Trophoblast cell (in vitro differentiated cells and primary cell): Measurements from ENCODE around the gene TLR9.

Source experiments
- DNase-seq, 2 donors: peaks; one replicate each; pipeline ENCODE4 v3.0.0-alpha.2; 2016
- H2AFZ ChIP-seq: 2 replicates; pipeline ENCODE4 v1.6.1; 2013; ENCODE audit warnings: low read length, moderate library complexity, mild to moderate bottlenecking; ENCODE audit not compliant: insufficient read depth, poor library complexity
- H2AK5ac ChIP-seq: 2 replicates; pipeline ENCODE4 v1.6.1; 2013; ENCODE audit warnings: mild to moderate bottlenecking, low read length
- H2BK120ac ChIP-seq: 2 replicates; pipeline ENCODE4 v1.6.1; 2013; ENCODE audit warnings: low read length, mild to moderate bottlenecking, moderate library complexity; ENCODE audit not compliant: insufficient read depth, poor library complexity
- H2BK12ac ChIP-seq: 2 replicates; pipeline ENCODE4 v1.6.1; 2013; ENCODE audit warnings: mild to moderate bottlenecking, low read length, moderate library complexity
- H2BK5ac ChIP-seq: 2 replicates; pipeline ENCODE4 v1.6.1; 2013; ENCODE audit warnings: low read length, low read depth, moderate library complexity, mild to moderate bottlenecking; ENCODE audit not compliant: poor library complexity
- H3K14ac ChIP-seq: 2 replicates; pipeline ENCODE4 v1.6.1; 2013; ENCODE audit warnings: mild to moderate bottlenecking, low read length
- H3K18ac ChIP-seq: 2 replicates; pipeline ENCODE4 v1.6.1; 2013; ENCODE audit warnings: mild to moderate bottlenecking, low read length
- H3K23ac ChIP-seq: 2 replicates; pipeline ENCODE4 v1.6.1; 2013; ENCODE audit warnings: low read length
- H3K27ac ChIP-seq: 2 replicates; pipeline ENCODE4 v1.5.1; 2013; ENCODE audit warnings: low read depth, mild to moderate bottlenecking, inconsistent platforms, low read length, moderate library complexity
- H3K27me3 ChIP-seq: 2 replicates; pipeline ENCODE4 v1.6.1; 2013; ENCODE audit warnings: inconsistent platforms, mild to moderate bottlenecking, low read length, moderate library complexity; ENCODE audit not compliant: insufficient read depth
- H3K36me3 ChIP-seq, 2 experiments: 1 replicate in 1 of 2; 2 replicates in 1 of 2; pipeline ENCODE4 v1.6.1; 2013; ENCODE audit warnings: low read length in 2 of 2, mild to moderate bottlenecking in 2 of 2, moderate library complexity in 1 of 2; ENCODE audit not compliant: insufficient read depth in 2 of 2, control insufficient read depth in 1 of 2
- H3K4ac ChIP-seq: 2 replicates; pipeline ENCODE4 v1.6.1; 2013; ENCODE audit warnings: low read depth, mild to moderate bottlenecking, low read length, moderate library complexity
- H3K4me1 ChIP-seq, 2 experiments: 1 replicate in 1 of 2; 2 replicates in 1 of 2; pipeline ENCODE4 v1.6.1; 2013; ENCODE audit warnings: low read length in 2 of 2, mild to moderate bottlenecking in 2 of 2, moderate library complexity in 1 of 2; ENCODE audit not compliant: insufficient read depth in 2 of 2, control insufficient read depth in 1 of 2
- H3K4me2 ChIP-seq: 2 replicates; pipeline ENCODE4 v1.6.1; 2013; ENCODE audit warnings: inconsistent platforms, mild to moderate bottlenecking, low read length, moderate library complexity
- H3K4me3 ChIP-seq: 2 replicates; pipeline ENCODE4 v1.5.1; 2013; ENCODE audit warnings: mild to moderate bottlenecking, low read depth, low read length, inconsistent platforms
- H3K79me1 ChIP-seq: one replicate; pipeline ENCODE4 v1.6.1; 2013; ENCODE audit warnings: low read length
- H3K79me2 ChIP-seq: 2 replicates; pipeline ENCODE4 v1.6.1; 2013; ENCODE audit warnings: low read length, mild to moderate bottlenecking; ENCODE audit not compliant: control insufficient read depth, insufficient read depth, poor library complexity
- H3K9ac ChIP-seq: 2 replicates; pipeline ENCODE4 v1.6.1; 2013; ENCODE audit warnings: mild to moderate bottlenecking, low read length
- H3K9me3 ChIP-seq: 2 replicates; pipeline ENCODE4 v1.6.1; 2013; ENCODE audit warnings: low read depth, mild to moderate bottlenecking, control low read depth, inconsistent platforms, low read length; ENCODE audit not compliant: insufficient read depth
- H4K12ac ChIP-seq: 2 replicates; pipeline ENCODE4 v1.6.1; 2013; ENCODE audit warnings: low read depth, mild to moderate bottlenecking, low read length, moderate library complexity
- H4K8ac ChIP-seq: 2 replicates; pipeline ENCODE4 v1.6.1; 2013; ENCODE audit warnings: low read depth, mild to moderate bottlenecking, low read length, moderate library complexity
- H4K91ac ChIP-seq: one replicate; pipeline ENCODE4 v1.6.1; 2013; ENCODE audit warnings: low read depth, mild to moderate bottlenecking, low read length, moderate library complexity
- WGBS: extraction: QIAGEN DNeasy Blood & Tissue Kit; methylation state at CpG from one replicate; pipeline ENCODE4 v1.1.7; 2013; ENCODE audit warnings: missing lambda C conversion rate; ENCODE audit not compliant: insufficient read length, insufficient coverage; ENCODE audit errors: extremely low coverage; 5-methylcytosine and 5-hydroxymethylcytosine counted together

Gene TLR9

DNA sequence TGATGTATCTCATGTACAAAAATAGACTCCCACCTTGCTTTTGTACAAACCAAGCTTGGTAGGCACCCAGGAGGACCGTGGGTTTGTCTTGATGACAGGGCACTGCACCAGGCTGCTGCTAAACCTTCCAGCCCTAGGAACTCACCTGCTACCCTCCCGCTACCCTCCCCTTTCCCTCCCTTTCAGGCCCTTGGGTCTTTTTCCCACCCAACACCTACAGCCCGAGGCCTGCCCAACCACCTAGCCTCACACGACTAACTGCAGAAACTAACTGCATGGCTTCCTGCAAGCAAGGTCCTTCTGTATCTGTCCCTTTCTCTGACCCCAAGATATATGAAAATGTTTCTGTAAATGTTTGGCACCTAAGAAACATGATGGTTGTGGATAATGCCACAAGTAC is 31.2 kb upstream of the TLR9 start:
- Histone ChIP-seq H4K91ac (no peak overlapping the region), H3K14ac (no peak overlapping the region), H3K27me3 (no peaks in the 10 kb centered on the region), H3K9ac (no peak overlapping the region), H3K18ac (no peak overlapping the region), H4K8ac (no peak overlapping the region), H3K9me3 (no peaks in the 10 kb centered on the region), H3K79me1 (no peaks in the 10 kb centered on the region), H2BK12ac (no peak overlapping the region), H3K27ac (no peak overlapping the region), H3K4ac (no peak overlapping the region), H3K4me1 (no peaks in the 10 kb centered on the region), H2AFZ (no peak overlapping the region), H3K4me2 (no peak overlapping the region), H3K36me3 (peaks cover 50 to 84% of the 10 kb centered on the region in 2 experiments), H3K23ac (no peak overlapping the region), H4K12ac (no peak overlapping the region), H3K4me3 (no peak overlapping the region), H2BK5ac (no peak overlapping the region), H2AK5ac (no peak overlapping the region), H2BK120ac (no peak overlapping the region), H3K79me2 (no peaks in the 10 kb centered on the region)
- DNase-seq = no peak
- WGBS = no CpG with 5 or more reads among the region's 4 CpGs

DNA sequence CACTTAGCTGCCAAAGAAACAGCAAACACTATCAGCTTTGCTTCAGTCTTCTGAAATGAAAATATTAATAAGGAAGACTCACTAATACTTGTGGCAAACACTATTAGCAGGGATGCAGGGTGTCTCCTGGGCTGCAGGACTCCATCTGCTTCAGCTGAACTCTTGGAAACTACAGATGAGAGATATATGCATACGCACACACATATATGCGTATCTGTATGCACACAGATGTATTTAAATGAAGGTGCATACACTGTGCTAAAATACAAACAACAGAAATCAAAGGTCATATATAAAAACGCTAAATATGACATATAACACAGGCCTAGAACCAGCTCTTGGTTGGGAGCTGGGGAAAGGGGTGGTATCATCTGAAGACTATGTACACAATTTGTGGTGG is 30.7 kb upstream of the TLR9 start:
- H4K12ac ChIP-seq = no peak overlapping the region
- DNase-seq = no peak
- no peaks in the 10 kb centered on the region for H3K79me2 ChIP-seq
- H3K9ac ChIP-seq = no peak overlapping the region
- no peaks in the 10 kb centered on the region for H3K79me1 ChIP-seq
- no CpG with 5 or more reads among the region's 3 CpGs for WGBS
- H4K8ac ChIP-seq = no peak overlapping the region
- H3K4me3 ChIP-seq = no peak overlapping the region
- peaks cover 51 to 86% of the 10 kb centered on the region in 2 experiments for H3K36me3 ChIP-seq
- no peaks in the 10 kb centered on the region for H3K4me1 ChIP-seq
- no peak overlapping the region for H2AFZ ChIP-seq
- H3K9me3 ChIP-seq = no peaks in the 10 kb centered on the region
- H3K18ac ChIP-seq = no peak overlapping the region
- H3K14ac ChIP-seq = no peak overlapping the region
- no peak overlapping the region for H3K4ac ChIP-seq
- no peak overlapping the region for H3K4me2 ChIP-seq
- H2BK120ac ChIP-seq = no peak overlapping the region
- no peak overlapping the region for H4K91ac ChIP-seq
- H2AK5ac ChIP-seq = no peak overlapping the region
- H3K27me3 ChIP-seq = no peaks in the 10 kb centered on the region
- no peak overlapping the region for H3K27ac ChIP-seq
- H2BK12ac ChIP-seq = no peak overlapping the region
- H2BK5ac ChIP-seq = no peak overlapping the region
- H3K23ac ChIP-seq = no peak overlapping the region

DNA sequence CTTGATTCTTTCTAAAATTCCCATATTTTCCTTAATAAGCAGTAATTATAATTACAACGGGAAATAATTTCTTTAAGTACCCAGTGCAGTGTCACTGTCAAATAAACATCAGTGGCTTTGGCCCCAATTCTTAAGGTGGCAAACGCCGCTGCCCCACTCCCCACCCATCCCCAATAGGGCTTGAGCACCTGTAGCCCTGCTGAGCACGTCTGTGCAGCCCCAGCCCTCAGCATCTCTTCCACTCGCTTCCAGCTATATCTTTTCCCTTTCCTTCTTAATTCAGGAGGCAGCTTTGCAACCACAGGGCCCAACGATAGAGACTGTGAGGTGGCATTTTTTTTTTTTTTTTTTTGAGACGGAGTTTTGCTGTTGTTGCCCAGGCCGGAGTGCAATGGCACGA is 29.2 kb upstream of the TLR9 start:
- Histone ChIP-seq H3K9ac (no peak overlapping the region), H2BK12ac (no peak overlapping the region), H2AFZ (no peak overlapping the region), H3K18ac (no peak overlapping the region), H3K4me1 (no peaks in the 10 kb centered on the region), H4K12ac (no peak overlapping the region), H3K79me1 (no peaks in the 10 kb centered on the region), H4K8ac (no peak overlapping the region), H3K14ac (no peak overlapping the region), H2BK120ac (no peak overlapping the region), H2BK5ac (no peak overlapping the region), H4K91ac (no peak overlapping the region), H3K4me3 (no peak overlapping the region), H3K79me2 (no peaks in the 10 kb centered on the region), H3K4me2 (no peak overlapping the region), H3K4ac (no peak overlapping the region), H3K9me3 (no peaks in the 10 kb centered on the region), H3K27ac (no peak overlapping the region), H2AK5ac (no peak overlapping the region), H3K36me3 (peaks cover 48 to 86% of the 10 kb centered on the region in 2 experiments), H3K27me3 (no peaks in the 10 kb centered on the region), H3K23ac (no peak overlapping the region)
- no peak for DNase-seq
- WGBS = no CpG with 5 or more reads among the region's 9 CpGs

DNA sequence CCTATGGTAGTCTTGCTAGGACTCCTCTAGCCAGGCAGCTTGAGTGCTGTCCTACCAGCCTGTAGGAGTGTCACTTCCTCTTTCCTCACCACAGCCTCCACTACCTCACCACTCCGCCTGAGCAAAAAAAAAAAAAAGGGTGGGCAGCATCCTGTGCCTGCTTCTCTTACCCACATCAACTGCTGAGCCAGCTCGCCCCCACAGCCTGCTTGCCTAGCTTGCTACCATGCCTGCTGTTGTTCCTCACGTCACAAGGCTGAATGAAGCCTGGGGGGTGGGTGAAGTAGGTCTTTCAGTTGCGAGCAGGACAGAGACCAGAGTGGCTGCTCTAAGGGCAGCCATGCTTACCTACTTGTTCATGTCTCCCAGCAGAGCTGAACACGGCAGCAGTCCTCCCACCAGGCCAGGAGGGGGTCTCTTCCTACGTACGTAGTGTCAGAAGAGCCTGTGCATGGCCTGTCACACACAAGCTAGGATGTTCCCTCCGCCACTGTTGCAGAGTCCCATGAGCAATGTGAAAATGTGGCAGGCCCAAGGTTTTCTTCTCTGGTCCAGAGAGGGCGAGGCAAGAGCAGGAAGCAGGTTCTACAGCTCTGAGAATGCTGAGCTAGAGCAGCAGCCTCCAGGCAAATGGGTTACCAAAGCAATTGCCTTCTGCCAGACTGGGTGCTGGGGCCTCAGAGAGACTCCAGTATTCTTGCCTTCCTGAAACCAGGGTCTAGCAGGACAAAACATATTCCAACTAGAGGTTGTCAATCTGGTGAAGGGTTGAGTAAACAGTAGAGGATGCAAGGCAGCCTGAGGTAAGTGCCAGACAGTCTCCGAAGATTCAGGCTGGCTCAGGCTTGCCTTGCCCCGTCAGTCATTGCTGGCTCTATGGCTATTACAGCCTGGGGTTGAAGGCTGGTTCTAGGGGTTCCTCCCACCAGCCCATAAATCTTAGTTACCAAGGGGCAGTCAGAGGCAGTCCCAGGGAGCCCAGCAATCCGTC is 28.2 kb upstream of the TLR9 start:
- H4K8ac ChIP-seq = no peak overlapping the region
- H4K91ac ChIP-seq = no peak overlapping the region
- H2AK5ac ChIP-seq = no peak overlapping the region
- no peak overlapping the region for H2BK5ac ChIP-seq
- DNase-seq = no peak
- WGBS = no CpG with 5 or more reads among the region's 12 CpGs
- H2AFZ ChIP-seq = no peak overlapping the region
- no peaks in the 10 kb centered on the region for H3K27me3 ChIP-seq
- H3K9ac ChIP-seq = no peak overlapping the region
- H3K4me1 ChIP-seq = no peaks in the 10 kb centered on the region
- H2BK120ac ChIP-seq = no peak overlapping the region
- peaks cover 55 to 85% of the 10 kb centered on the region in 2 experiments for H3K36me3 ChIP-seq
- H4K12ac ChIP-seq = no peak overlapping the region
- H3K4me3 ChIP-seq = no peak overlapping the region
- H3K79me1 ChIP-seq = no peaks in the 10 kb centered on the region
- no peak overlapping the region for H3K14ac ChIP-seq
- H3K4me2 ChIP-seq = no peak overlapping the region
- no peak overlapping the region for H3K23ac ChIP-seq
- no peaks in the 10 kb centered on the region for H3K79me2 ChIP-seq
- H3K27ac ChIP-seq = no peak overlapping the region
- no peak overlapping the region for H2BK12ac ChIP-seq
- H3K4ac ChIP-seq = no peak overlapping the region
- no peaks in the 10 kb centered on the region for H3K9me3 ChIP-seq
- H3K18ac ChIP-seq = peak overlapping the region; percentile 7
